Eye (tissue), 1 donor: ENCODE measurements around the gene CTDSPL.
"Not testable (repeated sequence)": the region's sequence is repeated elsewhere in the genome, so short reads cannot be mapped to it uniquely, and the experiment has no call there.

Experiments
- DNase-seq: peaks from one replicate; pipeline ENCODE4 v3.0.0-alpha.2; 2015

The CTDSPL gene

GRCh38 chr3:38026856-38027255, 165.2 kb downstream of the CTDSPL start:
- no peak for DNase-seq

GRCh38 chr3:38027466-38028465, 166.1 kb downstream of the CTDSPL start:
- DNase-seq = peak; percentile 24

- DNase-seq = peak; percentile 63
These were observed 167.1 kb downstream of the CTDSPL start for GRCh38 chr3:38028621-38029361.

GRCh38 chr3:38029400-38030125, 167.9 kb downstream of the CTDSPL start, which contains the start of gene PLCD1:
Gene PLCD1 (minus strand): TSS chr3:38029642. CDS start chr3:38029539, 103 bp downstream.
- DNase-seq = peak; percentile 77

- DNase-seq = no peak
These were observed 168.7 kb downstream of the CTDSPL start for GRCh38 chr3:38030126-38031021.

GRCh38 chr3:38031022-38031994, 169.6 kb downstream of the CTDSPL start:
- DNase-seq = no peak

- DNase-seq = no peak
These were observed 170.7 kb downstream of the CTDSPL start for GRCh38 chr3:38032328-38032865.

- DNase-seq = not testable (repeated sequence)
These were observed 171.9 kb downstream of the CTDSPL start for GRCh38 chr3:38033586-38033985.
